ENCODE measurements around the gene EOGT. TPM values are rescaled to one million over a fixed set of nuclear protein-coding genes. Genes with fewer than 3 reads are reported as not detected.
A peak's percentile ranks its signal among the peaks of the same experiment; 100 is the strongest.

Gene EOGT
- total RNA-seq, 4 donors from 2014 or later = 14.6 to 33.2 (median 20.8) TPM

GRCh38 chr3:68935778-68936177 lies 77.7 kb downstream of the EOGT start:
- Histone ChIP-seq H3K36me3 (no peaks in the 10 kb centered on the region), H3K27me3 (no peaks in the 10 kb centered on the region), H3K4me3 (replicated peaks in 1 of 3) (no peak overlapping the region), H3K9me3 (no peaks in the 10 kb centered on the region), H3K27ac (no peak overlapping the region), H3K4me1 (peaks cover 0 to 10% of the 10 kb centered on the region in 2 donors)
- no peak for TF ChIP-seq CTCF (IDR thresholded peaks at IDR 0.05)
- no peak for TF ChIP-seq POLR2A (IDR thresholded peaks at IDR 0.05)
- DNase-seq = no peak
- intact Hi-C loops (cut with DNase I) = no loop called here
- 70 to 80% methylated on average over 6 of the region's 6 CpGs for WGBS, 2 donors

- WGBS, 2 donors = 2% methylated on average over 29 to 37 of the region's 41 CpGs
- Histone ChIP-seq H3K36me3 (no peaks in the 10 kb centered on the region), H3K27ac (no peak overlapping the region), H3K9me3 (no peaks in the 10 kb centered on the region), H3K27me3 (peaks cover 5% of the 10 kb centered on the region), H3K4me1 (peaks cover 0 to 10% of the 10 kb centered on the region in 2 donors), H3K4me3 (replicated peaks in 1 of 3) (no peak overlapping the region)
- DNase-seq = peak in 1 of 2 donors; percentile 4
- TF ChIP-seq CTCF (IDR thresholded peaks at IDR 0.05) (no peak), POLR2A (IDR thresholded peaks at IDR 0.05) (no peak)
- intact Hi-C loops (cut with DNase I) = no loop called here
Measured at GRCh38 chr3:68931406-68932149, 81.9 kb downstream of the EOGT start.

MicroRNA genes within 50 kb of the gene (microRNA counts, 767-probe panel; counts per million panel counts)
- 0 to 1,828 counts per million in 2 donors for microRNA hsa-miR-3136-5p

Small RNAs within 50 kb of the gene (microRNA-seq; reads per million reads assigned to microRNA genes)
- gene MIR3136 = not detected

Small RNAs within 50 kb of the gene (small RNA-seq; reads per million reads assigned to genes)
- not detected for gene MIR3136

Other genes starting within 250 kb of the EOGT start
- not detected for gene TAFA4, start 81.1 kb downstream of the EOGT start, total RNA-seq
- gene TMF1, start 38.6 kb upstream of the EOGT start, total RNA-seq = 10 to 100 TPM; 44.3 to 53.2 (median 50.3) TPM
- 10 to 100 TPM; 57.4 to 77.9 (median 64.3) TPM for gene UBA3, start 66.7 kb upstream of the EOGT start, total RNA-seq
- gene ARL6IP5, start 71.3 kb upstream of the EOGT start, total RNA-seq = 100 to 1,000 TPM in 2 of 4 donors, 10 to 100 TPM in 2; 65.2 to 146 (median 98.2) TPM
- under 1 TPM in 1 of 4 donors, not detected in 3; 0.21 TPM for gene LMOD3, start 108.9 kb upstream of the EOGT start, total RNA-seq